Caco-2 (cell line): Measurements from ENCODE around the gene PCDHB4. TPM values are rescaled to one million over a fixed set of nuclear protein-coding genes. Genes with fewer than 3 reads are reported as not detected.

ENCODE experiments used
- Bru-seq: library from RNA; stranded (reverse); fragments of 400-500 nt; gene quantifications from one replicate; lab custom pipeline; 2021; lab: Mats Ljungman, UMichigan
- BruChase-seq, 2 experiments: library from RNA; stranded (reverse); fragments of 400-500 nt; gene quantifications; one replicate each; lab custom pipeline; 2021; lab: Mats Ljungman, UMichigan
- BruUV-seq: library from RNA; stranded (reverse); fragments of 400-500 nt; replicated peaks from 2 replicates; lab custom pipeline; 2021; lab: Mats Ljungman, UMichigan
- CTCF ChIA-PET: fragments of 300-600 bp; sonication (Branson Sonifier 250); formaldehyde crosslinking; loops from one replicate; lab custom pipeline; 2022; ENCODE audit warnings: antibody characterized with exemption; lab: Charles Lee
- POLR2A ChIA-PET: fragments of 300-600 bp; sonication (Branson Sonifier 250); formaldehyde crosslinking; loops from one replicate; lab custom pipeline; 2022; ENCODE audit warnings: antibody characterized with exemption; lab: Charles Lee
- DNase-seq, 2 experiments: peaks; one replicate each; pipeline versions ENCODE4 v3.0.0 to v3.0.0-alpha.2; 2020 to 2022
- H3K27me3 ChIP-seq: replicated peaks from 2 replicates; pipeline ENCODE4 v1.6.0; 2011; ENCODE audit warnings: low read length; ENCODE audit not compliant: control insufficient read depth, insufficient read depth
- H3K36me3 ChIP-seq: 2 replicates; pipeline ENCODE4 v1.5.1; 2011; ENCODE audit warnings: low read length; ENCODE audit not compliant: control insufficient read depth, insufficient read depth
- H3K4me1 ChIP-seq: fragments of 250-450 bp; sonication (Bioruptor Pico); 2 replicates; pipeline ENCODE4 v1.5.1; 2020; ENCODE audit warnings: mild to moderate bottlenecking
- H3K4me3 ChIP-seq: 2 replicates; pipeline ENCODE4 v1.5.1; 2011; ENCODE audit warnings: low read depth, mild to moderate bottlenecking, control low read depth, low read length
- H3K9me3 ChIP-seq: fragments of 250-450 bp; sonication (Bioruptor Pico); 2 replicates; pipeline ENCODE4 v1.5.1; 2020; ENCODE audit warnings: mild to moderate bottlenecking, moderate library complexity
- H3K27ac Mint-ChIP-seq: one replicate; pipeline ENCODE4 v1.8.0; 2022; ENCODE audit warnings: mixed read lengths; ENCODE audit not compliant: unreplicated experiment
- H3K27me3 Mint-ChIP-seq: one replicate; pipeline ENCODE4 v1.8.0; 2022; ENCODE audit warnings: mixed read lengths; ENCODE audit not compliant: insufficient read depth, unreplicated experiment
- H3K36me3 Mint-ChIP-seq: one replicate; pipeline ENCODE4 v1.8.0; 2022; ENCODE audit warnings: mild to moderate bottlenecking, mixed read lengths; ENCODE audit not compliant: insufficient read depth, unreplicated experiment
- H3K4me1 Mint-ChIP-seq: one replicate; pipeline ENCODE4 v1.8.0; 2022; ENCODE audit warnings: low read depth, mixed read lengths; ENCODE audit not compliant: unreplicated experiment
- H3K4me3 Mint-ChIP-seq: one replicate; pipeline ENCODE4 v1.8.0; 2022; ENCODE audit warnings: mild to moderate bottlenecking, moderate library complexity, mixed read lengths; ENCODE audit not compliant: unreplicated experiment
- H3K9me3 Mint-ChIP-seq: one replicate; pipeline ENCODE4 v1.8.0; 2022; ENCODE audit warnings: mixed read lengths; ENCODE audit not compliant: unreplicated experiment
- intact Hi-C: fragments of 100-400 bp; cut with micrococcal nuclease; formaldehyde crosslinking; loops from one replicate; pipeline ENCODE4 v1.10.0; 2022; ENCODE audit not compliant: unreplicated experiment
- long read RNA-seq: library from polyadenylated mRNA; stranded (forward); transcript quantifications from one replicate; pipeline ENCODE4 v2.0.0, GENCODE V29; 2022
- total RNA-seq: library from RNA; stranded (reverse); gene quantifications from 2 replicates; pipeline ENCODE4 v1.2.3, GENCODE V29; 2022
- TF ChIP-seq, protein P1 (sequence below), 2 experiments: fragments of 200-600 bp in 1 of 2; IDR thresholded peaks; 1 replicate in 1 of 2; 2 replicates in 1 of 2; pipeline versions ENCODE4 v1.5.1 to v1.8.0; 2011 to 2022; ENCODE audit warnings: antibody characterized with exemption in 1 of 2, control low read depth in 1 of 2, inconsistent platforms in 1 of 2, low read depth in 1 of 2, low read length in 1 of 2, mild to moderate bottlenecking in 1 of 2, moderate library complexity in 1 of 2; ENCODE audit not compliant: insufficient read depth in 1 of 2, severe bottlenecking in 1 of 2, unreplicated experiment in 1 of 2

The PCDHB4 gene
- total RNA-seq (not detected in 2 replicates), Bru-seq, nascent RNA (percentile 16 among the genes with signal in this experiment), BruChase-seq, experiment 1, labeled RNA remaining after a 2-hour chase (not detected), BruChase-seq, experiment 2, labeled RNA remaining after a 6-hour chase (percentile 14 among the genes with signal in this experiment)
- long read RNA-seq, result 0 reads

GRCh38 chr5:141121563-141121962, at the start of gene PCDHB4:
PCDHB4 (plus strand) TSS chr5:141121818; CDS start chr5:141121999, 181 bp downstream.
- H3K4me1 ChIP-seq, result no peaks in the 10 kb centered on the region
- Mint-ChIP-seq H3K27ac (no peak within 1 kb of the TSS), H3K4me3 (no peak within 1 kb of the TSS), H3K27me3 (no peaks in the 10 kb centered on the region), H3K9me3 (peaks cover 14% of the 10 kb centered on the region), H3K36me3 (no peaks in the 10 kb centered on the region), H3K4me1 (no peaks in the 10 kb centered on the region)
- no peaks in the 10 kb centered on the region for H3K36me3 ChIP-seq
- intact Hi-C loops, result no loop called here
- H3K9me3 ChIP-seq, result 0 out of 2 replicates have a peak, but pooled peaks cover 2% of the 10 kb centered on the region
- TF ChIP-seq, protein P1, sequence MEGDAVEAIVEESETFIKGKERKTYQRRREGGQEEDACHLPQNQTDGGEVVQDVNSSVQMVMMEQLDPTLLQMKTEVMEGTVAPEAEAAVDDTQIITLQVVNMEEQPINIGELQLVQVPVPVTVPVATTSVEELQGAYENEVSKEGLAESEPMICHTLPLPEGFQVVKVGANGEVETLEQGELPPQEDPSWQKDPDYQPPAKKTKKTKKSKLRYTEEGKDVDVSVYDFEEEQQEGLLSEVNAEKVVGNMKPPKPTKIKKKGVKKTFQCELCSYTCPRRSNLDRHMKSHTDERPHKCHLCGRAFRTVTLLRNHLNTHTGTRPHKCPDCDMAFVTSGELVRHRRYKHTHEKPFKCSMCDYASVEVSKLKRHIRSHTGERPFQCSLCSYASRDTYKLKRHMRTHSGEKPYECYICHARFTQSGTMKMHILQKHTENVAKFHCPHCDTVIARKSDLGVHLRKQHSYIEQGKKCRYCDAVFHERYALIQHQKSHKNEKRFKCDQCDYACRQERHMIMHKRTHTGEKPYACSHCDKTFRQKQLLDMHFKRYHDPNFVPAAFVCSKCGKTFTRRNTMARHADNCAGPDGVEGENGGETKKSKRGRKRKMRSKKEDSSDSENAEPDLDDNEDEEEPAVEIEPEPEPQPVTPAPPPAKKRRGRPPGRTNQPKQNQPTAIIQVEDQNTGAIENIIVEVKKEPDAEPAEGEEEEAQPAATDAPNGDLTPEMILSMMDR (IDR thresholded peaks at IDR 0.05; ENCODE audit: insufficient read depth in 1 of 2, low read depth in 1 of 2, low read length in 1 of 2, severe bottlenecking in 1 of 2, unreplicated experiment in 1 of 2), result no peak
- no peak within 1 kb of the TSS for H3K4me3 ChIP-seq
- BruUV-seq, result no TSS peak
- ChIA-PET POLR2A (no interaction called here), CTCF (no interaction called here)
- H3K27me3 ChIP-seq, result no peaks in the 10 kb centered on the region
- no peak for DNase-seq

GRCh38 chr5:141077826-141078225, 43.8 kb upstream of the PCDHB4 start:
- intact Hi-C loops, result no loop called here
- H3K9me3 Mint-ChIP-seq, result peaks cover 15% of the 10 kb centered on the region
- H3K36me3 Mint-ChIP-seq, result no peaks in the 10 kb centered on the region
- TF ChIP-seq, protein P1 (IDR thresholded peaks at IDR 0.05; ENCODE audit: insufficient read depth in 1 of 2, low read depth in 1 of 2, low read length in 1 of 2, severe bottlenecking in 1 of 2, unreplicated experiment in 1 of 2), result no peak
- H3K27me3 ChIP-seq, result no peaks in the 10 kb centered on the region
- peaks cover under 1% of the 10 kb centered on the region for H3K27me3 Mint-ChIP-seq
- BruUV-seq, result no TSS peak
- CTCF ChIA-PET, result no interaction called here
- no peaks in the 10 kb centered on the region for H3K9me3 ChIP-seq
- H3K36me3 ChIP-seq, result no peaks in the 10 kb centered on the region
- POLR2A ChIA-PET, result no interaction called here
- no peak overlapping the region for H3K4me3 ChIP-seq
- DNase-seq, result no peak
- no peak overlapping the region for H3K27ac Mint-ChIP-seq
- H3K4me1 Mint-ChIP-seq, result no peaks in the 10 kb centered on the region
- no peaks in the 10 kb centered on the region for H3K4me1 ChIP-seq
- no peak overlapping the region for H3K4me3 Mint-ChIP-seq

GRCh38 chr5:141082228-141082627, 39.4 kb upstream of the PCDHB4 start:
- Histone ChIP-seq H3K36me3 (no peaks in the 10 kb centered on the region), H3K9me3 (no peaks in the 10 kb centered on the region), H3K4me3 (no peak overlapping the region), H3K4me1 (no peaks in the 10 kb centered on the region), H3K27me3 (no peaks in the 10 kb centered on the region)
- Mint-ChIP-seq H3K4me1 (no peaks in the 10 kb centered on the region), H3K27ac (no peak overlapping the region), H3K36me3 (no peaks in the 10 kb centered on the region), H3K27me3 (no peaks in the 10 kb centered on the region), H3K9me3 (peaks cover 24% of the 10 kb centered on the region), H3K4me3 (no peak overlapping the region)
- BruUV-seq, result no TSS peak
- DNase-seq, result no peak
- ChIA-PET CTCF (no interaction called here), POLR2A (no interaction called here)
- intact Hi-C loops, result no loop called here
- TF ChIP-seq, protein P1 (IDR thresholded peaks at IDR 0.05; ENCODE audit: insufficient read depth in 1 of 2, low read depth in 1 of 2, low read length in 1 of 2, severe bottlenecking in 1 of 2, unreplicated experiment in 1 of 2), result no peak
